Activated CD8-positive, alpha-beta memory T cell treated with anti-CD3 and anti-CD28 coated beads, Interleukin-2, amount 50 U/mL, for 24 hours (primary cell): ENCODE results near the gene IL18RAP.

ENCODE experiments used
- DNase-seq: peaks from one replicate; pipeline ENCODE4 v3.0.0-alpha.2; 2020; ENCODE audit errors: extremely low read depth

The IL18RAP gene

DNA sequence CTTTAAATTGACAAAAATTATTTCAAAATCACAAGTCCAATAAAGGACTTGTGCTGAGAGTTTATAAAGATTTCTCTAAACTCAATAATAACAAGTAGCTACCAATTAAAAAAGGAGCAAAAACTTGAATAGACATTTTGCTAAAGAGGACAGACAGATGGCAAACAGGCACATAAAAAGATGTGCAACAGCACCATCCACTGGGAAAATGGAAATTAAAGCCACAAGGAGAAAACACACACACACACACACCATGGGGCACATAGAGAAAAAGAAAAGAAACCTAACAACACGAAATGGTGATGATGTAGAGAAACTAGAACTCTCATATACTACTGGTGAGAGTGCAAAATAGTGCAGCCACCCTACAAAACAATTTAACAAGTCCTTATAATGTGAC lies 37.5 kb downstream of the IL18RAP start:
- DNase-seq: no peak

DNA sequence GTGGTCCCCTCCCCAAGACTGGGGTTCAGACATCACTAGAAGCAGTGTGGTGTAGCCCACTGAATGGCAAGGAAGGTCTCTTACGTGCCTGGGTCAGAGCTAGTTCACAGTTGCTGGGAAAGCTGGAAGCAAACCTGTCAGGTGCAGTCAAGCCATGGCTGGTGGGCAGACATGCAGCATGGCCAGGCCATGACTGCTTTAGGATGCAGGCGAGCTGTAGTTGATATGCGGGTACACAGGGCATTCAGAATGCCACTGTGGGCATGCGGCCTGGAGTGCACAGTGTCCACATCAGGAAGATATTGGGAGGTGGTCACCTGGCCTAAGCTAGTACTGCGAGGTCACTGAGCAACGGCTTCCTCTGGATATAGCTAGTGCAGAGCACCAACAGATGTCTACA lies 38.2 kb downstream of the IL18RAP start:
- no peak for DNase-seq

DNA sequence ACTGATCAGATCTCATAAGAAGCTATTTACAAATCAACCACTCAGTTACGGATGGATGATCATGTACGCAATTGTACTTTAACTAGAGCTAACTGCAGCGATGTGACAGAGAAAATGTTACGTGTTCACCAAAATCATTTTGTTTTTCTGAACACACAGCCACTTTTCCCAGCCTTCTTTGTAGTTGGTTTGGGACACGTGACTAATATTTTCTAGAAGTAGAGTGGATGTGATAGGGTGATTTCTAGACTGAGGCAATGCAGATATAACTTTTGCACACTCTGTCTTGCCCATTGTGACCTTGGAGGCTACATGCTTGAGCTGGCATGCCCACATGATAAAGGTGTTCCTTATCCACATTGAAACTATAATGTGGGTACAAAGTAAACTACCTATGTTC lies 40.2 kb downstream of the IL18RAP start:
- DNase-seq: no peak

DNA sequence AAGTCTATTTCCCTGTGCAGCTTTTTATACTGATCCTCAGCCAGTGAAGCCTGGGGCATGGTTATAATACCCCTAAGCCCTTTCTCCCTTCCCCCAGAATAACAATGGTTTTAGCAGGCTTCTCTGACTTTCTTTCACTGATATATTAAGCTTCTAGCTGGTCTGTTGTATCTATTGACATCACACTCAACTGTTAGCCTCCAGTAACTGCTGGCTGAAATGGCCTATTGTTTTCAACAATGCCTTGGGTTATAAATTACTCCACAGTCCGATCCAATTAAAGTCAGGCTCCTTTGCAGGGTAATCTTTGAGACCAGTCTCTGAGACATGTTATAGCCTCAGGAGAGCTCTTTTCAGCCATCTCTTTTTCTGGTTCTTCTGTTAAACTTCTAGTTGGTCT lies 47.2 kb downstream of the IL18RAP start:
- DNase-seq: no peak

DNA sequence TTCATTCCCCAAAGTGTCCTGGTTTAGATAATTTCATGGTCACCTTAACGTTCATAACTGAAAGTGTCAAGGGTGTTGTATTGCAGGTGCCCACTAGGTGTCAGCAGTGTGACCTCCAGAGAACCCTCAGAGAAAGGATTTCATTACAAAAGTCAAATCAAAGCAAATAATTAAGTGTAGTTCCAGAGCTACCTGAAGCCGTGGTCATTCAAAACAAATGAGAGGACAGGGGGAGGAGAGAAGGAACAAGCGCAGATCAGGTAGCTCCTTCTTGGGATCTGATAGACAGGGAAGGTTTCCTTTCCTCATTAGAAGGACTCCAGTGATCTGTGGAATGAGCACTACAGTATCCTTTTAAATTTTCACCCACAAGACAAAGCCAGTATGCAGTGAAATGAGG lies 50.1 kb downstream of the IL18RAP start, which contains the start of gene SLC9A4:
SLC9A4 (plus strand) TSS at position 207 of the 400 bp plus-strand sequence. CDS start 534 bp downstream, outside the sequence.
- DNase-seq: peak; percentile 32

DNA sequence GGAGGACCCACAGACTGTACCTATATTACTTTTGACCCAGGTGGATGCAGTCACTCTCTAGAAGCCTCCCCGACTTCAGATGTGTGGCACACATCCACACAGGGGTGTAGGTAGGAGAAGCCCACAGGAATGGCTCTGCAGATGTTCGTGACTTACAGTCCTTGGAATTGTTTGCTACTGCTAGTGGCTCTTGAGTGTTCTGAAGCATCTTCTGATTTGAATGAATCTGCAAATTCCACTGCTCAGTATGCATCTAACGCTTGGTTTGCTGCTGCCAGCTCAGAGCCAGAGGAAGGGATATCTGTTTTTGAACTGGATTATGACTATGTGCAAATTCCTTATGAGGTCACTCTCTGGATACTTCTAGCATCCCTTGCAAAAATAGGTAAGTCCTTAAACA lies 50.7 kb downstream of the IL18RAP start:
- no peak for DNase-seq

DNA sequence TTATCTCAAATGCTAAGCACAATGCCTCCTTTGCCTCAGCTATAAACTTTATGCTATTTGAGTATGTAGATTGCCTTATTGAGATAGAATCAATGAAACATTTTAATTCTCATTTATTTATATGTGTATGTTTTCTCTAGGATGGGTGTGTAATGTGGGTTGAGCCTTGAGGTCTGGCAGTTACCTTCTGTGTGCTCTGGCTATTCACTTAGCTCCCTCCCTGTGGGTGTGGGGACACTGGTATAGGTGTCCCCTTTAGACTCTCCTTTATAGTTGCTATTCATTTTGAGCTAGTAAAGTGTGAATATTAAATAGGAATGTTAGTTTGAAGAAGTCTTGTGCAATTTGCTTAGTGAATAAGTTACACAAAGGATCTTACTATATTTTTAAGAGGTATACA lies 51.8 kb downstream of the IL18RAP start:
- no peak for DNase-seq

DNA sequence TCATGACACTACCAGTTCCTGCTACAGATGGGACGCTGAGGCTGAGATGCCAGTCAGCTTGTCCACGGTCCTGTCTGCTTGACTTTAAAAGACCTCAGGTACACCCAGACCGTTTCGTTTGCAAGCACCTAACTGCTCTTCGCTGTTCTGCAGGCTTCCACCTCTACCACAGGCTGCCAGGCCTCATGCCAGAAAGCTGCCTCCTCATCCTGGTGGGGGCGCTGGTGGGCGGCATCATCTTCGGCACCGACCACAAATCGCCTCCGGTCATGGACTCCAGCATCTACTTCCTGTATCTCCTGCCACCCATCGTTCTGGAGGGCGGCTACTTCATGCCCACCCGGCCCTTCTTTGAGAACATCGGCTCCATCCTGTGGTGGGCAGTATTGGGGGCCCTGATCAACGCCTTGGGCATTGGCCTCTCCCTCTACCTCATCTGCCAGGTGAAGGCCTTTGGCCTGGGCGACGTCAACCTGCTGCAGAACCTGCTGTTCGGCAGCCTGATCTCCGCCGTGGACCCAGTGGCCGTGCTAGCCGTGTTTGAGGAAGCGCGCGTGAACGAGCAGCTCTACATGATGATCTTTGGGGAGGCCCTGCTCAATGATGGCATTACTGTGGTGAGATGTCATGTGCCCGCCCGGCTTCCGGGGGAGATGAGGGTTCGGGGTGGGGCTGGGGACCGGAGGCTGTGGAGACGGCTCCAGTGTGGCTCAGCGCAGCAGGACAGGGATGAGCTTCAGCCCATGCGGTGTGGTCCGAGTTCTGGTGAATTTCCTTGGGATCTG lies 55.9 kb downstream of the IL18RAP start:
- DNase-seq: no peak

DNA sequence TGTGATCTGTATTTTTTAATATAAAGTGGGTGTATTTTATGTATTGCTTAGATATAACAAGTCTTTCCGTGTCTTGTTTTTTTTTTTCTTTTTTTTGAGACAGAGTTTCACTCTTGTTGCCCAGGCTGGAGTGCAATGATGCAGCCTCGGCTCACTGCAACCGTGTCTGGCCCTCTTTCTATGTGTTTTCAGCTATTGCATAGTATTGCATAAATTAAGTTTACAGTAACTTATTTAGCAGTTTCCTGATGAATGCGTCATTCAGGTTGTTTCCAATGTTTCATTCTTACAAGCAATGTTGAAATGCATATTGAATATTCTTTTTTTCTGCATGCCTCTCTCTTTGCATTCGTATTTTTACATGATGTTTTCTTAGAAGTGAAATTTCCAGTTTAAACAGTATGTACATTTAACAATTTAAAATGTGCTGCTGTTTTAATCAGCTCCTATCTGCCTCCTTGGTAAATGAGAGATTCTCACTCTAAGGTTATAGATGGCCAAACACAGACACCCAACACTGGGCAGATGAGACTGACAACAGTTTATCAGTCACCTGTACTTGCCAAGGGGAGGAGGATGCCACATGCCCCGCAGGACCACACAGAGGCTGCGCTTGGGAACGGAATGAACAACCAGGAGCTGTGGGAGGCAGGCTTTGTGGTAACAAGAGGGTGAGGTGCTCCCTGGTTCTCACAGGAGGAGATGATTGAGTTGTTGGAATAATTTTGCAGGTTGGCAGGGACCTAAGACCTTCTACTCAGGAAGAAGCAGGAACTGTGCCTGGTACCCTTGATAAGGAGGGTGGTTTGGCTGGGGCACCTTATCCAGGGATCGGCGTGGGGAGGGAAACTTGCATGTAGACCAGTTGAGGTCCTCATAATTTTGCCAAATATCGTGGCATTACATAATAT lies 57.6 kb downstream of the IL18RAP start:
- no peak for DNase-seq

DNA sequence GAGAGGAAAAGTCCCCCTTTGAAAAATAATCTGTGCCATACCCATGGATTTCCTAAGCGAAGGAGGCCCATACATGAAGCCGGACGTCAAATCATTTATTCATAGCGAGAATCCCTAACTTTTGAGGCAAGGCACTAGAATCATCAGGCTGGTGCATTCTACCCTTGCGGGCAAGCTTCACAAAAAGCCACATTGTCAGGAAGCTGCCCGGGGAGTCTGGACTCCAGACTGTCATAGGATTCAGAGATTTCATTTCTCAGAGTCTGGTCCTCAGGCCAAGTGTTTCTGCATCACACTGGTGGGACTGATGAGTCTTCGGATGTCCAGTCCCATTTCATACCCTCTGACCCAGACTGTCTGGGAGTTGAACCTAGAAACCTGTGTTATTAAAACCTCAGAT lies 59.0 kb downstream of the IL18RAP start:
- DNase-seq: no peak

DNA sequence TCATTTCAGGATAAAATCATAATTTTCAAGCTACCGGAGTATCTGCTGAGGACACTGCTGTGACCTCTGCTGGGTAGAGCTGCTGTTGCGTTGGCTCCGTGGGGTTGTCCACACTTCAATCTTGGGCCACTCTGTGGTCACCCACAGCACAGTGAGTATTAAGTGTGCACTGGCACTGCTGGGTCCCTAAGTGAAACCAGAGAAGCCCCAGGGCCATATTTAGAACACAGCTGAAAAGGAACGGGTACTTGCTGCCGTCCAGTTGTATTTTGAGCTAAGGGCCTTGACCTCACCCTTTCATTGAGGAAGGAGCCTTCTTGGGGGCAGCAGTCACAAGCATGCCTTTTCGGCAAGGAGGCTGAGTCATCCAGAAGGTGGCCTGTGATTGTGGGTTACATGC lies 60.1 kb downstream of the IL18RAP start:
- DNase-seq: no peak

DNA sequence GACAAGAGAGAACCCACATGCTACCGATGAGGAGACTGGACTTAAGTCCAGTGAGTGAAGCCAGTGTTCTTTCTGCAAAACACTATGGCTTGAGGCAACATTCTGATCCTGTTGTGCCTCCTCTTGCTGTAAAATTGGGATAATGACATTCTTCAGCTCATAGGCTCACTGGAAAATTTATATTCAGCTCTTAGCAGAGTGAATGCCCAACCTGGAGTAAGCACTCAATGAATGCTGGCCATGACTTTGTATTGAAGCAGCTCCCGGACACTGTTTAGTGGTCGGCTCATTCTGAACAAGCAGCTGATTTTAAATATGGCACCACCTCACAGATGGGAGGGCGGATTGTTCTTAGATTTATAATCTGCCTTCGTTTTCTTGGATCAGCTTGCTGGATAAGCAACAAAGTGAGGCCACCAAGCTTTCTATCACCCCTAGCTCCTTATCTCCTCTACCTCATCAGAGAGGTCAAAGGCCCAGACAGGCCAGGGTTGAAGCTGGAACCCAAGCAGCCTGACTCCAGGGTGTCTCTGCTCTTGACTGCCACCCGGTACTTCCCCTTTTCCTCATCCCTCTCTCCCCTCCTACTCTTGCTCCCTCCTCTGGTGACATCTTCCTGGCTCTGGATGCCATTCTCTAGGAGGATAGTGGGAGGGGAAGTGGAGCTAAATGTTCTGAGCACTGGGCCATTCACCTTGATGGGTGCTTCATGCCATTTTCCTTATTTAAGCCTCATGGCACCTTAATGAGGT lies 61.5 kb downstream of the IL18RAP start:
- DNase-seq: no peak

DNA sequence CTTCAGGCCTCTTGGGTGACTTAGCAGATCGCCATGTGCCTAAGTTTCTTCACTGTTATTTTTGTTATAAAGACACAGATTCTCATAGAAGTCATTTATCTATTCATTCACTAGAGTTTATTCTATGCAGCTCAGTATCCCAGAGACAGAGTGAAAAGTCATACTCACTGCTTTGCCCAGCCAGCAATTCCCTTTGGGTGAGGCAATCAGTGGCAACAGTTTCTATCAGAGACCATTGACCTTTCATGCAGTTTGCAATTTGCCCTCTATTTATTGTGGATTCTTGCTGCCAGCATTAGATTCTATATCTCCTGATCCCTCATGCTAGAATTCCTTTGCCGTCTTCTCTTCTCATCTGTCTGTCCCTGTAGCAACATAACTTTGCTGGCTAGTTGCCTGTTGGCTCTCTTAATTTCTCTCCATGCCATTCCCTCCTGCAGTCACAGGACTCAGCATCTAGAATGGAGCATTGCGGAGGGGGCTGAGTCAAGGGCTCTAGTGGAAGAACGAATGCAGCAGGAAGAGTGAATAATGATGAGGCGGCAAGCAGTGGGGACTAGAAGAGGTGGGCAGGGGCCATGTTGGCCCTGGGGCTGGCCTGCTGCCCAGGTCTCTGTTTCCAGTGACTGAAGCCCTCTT lies 62.3 kb downstream of the IL18RAP start:
- no peak for DNase-seq

DNA sequence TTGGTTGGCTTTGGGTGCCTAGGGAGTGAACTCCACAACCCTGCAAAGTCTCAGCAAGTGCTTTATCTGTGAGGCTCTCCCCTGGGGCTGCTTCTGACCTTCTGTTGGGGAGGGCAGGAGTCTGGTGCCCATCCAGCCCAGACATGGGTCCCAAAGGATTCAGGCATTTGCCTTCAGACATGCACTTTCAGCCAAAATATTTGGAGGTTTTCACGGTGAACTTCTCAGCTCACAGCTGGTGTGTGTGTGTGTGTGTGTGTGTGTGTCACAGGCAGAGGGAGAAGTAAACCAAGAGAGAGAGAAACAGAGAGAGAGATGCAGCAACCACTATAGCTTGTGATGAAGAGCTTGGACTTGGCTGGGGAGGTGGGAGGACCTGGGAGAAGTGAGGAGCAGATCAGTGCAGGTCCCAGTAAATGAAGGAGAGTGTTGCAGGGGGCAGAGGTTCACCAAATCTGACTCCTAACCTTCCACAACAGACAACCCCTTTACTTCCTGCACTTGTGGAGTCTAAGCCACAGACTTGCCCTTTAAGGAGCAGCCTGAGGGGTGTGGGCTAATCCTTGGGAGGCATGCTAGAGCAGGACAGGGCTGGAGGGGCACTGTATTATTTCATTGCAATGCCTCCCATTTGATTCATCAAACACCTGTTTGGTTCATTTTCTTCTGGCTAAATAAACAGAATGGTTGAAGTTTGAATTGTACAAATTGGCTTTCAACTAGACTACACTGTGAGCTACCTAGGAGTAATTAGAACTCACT lies 64.2 kb downstream of the IL18RAP start:
- no peak for DNase-seq

DNA sequence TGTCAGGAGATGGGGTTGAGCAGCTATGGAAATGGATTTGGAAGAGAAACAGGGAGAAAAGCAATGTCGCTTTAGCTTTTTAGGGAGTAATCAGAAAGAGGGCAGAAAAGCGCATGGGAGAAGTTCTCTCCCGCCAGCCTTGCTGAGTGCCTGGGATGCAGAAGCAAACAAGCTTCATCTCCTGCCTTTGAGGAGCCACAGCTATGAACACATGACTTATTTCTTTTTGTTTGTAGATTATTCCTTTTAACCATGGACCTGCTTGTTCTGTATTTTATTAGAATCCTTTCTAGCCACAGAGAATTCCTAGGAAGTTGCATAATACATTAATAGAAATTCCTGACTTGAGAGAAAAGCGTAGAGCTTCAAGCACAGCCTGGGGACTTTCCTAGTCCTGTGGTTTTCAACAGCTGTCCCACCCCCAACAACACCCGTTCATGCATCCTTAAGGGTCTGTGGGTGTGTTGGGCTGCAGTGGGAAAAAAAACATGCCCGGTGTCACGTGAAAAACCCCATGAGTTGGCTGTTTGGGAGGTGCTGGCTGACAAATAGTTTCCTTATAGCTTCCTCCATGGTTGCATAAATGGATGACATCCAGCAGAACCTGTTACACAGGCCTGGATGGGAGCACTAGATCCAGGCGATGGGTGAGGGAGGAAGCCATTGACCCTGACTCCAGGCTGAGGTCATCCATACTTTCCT lies 65.0 kb downstream of the IL18RAP start:
- DNase-seq: no peak

DNA sequence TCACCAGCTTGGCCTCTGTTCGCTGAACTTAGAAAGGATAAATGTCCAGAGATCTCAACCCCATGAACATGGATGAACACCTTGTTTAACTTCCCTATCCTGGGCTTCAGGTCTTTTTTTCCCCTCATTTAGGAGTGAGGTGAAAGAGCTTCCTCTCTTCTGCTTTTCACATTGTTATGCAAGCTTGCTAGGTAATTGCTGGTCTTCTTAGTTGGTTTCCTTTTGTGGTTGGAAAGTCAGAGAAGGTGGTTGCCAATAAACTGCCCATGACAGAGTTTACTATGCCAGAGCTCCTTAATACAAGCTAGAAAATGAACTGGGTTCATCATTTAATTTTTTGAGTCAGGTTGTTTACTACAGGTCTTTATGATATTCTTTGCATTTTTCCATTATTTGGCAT lies 66.7 kb downstream of the IL18RAP start:
- no peak for DNase-seq

DNA sequence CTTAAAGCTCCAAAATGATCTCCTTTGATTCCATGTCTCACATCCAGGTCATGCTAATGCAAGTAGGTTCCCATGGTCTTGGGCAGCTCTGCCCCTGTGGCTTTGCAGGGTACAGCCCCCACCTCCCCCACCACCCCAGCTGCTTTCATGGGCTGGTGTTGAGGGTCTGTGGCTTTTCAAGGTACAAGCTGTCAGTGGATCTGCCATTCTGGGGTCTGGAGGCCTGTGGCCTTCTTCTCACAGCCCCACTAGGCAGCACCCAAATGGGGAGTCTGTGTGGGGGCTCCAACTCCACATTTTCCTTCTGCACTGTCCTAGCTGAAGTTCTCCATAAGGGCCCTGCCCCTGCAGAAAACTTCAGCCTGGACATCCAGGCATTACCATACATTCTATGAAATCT lies 69.0 kb downstream of the IL18RAP start:
- DNase-seq: no peak

DNA sequence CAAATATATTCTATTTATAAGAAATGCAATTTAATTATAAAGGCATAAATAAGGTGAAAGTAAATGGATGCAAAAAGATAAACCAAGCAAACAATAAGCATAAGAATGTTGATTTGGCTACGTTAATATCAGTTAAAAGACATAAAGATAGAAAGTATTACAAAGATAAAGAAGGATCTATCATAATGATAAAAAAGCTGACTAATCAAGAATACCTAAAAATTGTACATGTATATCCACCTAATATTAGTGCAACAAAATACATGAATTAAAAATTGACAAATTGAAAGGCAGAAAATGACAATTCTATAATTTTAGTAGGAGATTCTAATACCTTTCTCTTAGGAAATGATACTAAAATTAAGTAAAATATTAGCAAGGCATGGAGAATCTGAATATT lies 71.6 kb downstream of the IL18RAP start:
- DNase-seq: no peak

DNA sequence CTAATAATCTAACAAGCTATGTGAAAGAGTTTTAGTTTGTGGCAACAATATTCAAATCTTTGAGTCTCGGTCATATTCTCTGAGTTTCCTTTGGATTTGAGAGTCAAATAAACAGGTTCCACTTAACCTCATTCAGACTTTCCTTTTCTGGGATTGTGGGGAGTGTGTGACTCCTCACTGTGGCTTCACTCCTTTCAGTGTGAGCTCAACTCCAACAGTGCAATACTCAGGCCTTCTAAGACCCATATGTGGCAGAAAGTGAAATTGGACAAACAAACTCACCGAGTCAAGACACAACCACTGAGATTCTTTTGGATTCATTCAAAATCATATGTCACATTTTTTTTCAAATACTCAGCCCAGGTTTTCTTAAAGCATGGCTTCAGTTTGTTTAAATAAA lies 75.5 kb downstream of the IL18RAP start:
- DNase-seq: no peak

DNA sequence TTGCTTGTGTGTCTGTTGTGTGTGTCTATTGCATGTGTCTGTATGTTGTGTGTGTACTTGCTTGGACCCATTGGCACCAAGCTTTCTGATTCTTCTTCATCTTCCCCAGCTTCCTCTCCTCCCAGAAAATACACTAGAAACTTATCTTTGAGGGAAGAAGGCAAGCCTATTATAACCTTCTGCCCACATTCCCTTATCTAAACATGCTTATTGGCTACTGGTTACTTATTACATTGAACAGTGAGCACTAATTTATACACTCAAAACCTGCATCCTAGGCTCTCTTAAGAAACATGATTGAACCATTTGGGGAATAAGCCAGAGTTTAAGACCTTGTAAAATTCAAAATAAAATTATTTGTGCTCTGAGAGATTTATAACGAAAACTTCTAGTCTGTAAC lies 76.6 kb downstream of the IL18RAP start:
- no peak for DNase-seq
